Measurements from ENCODE around the gene NT5C2. TPM values are rescaled to one million over a fixed set of nuclear protein-coding genes. Genes with fewer than 3 reads are reported as not detected.

The NT5C2 gene
- total and polyA plus RNA-seq, 2 of the 8 experiments (the other 6 are each of a cell fraction or from before 2014, with no cell fraction given), result 35.2 to 106 TPM

DNA sequence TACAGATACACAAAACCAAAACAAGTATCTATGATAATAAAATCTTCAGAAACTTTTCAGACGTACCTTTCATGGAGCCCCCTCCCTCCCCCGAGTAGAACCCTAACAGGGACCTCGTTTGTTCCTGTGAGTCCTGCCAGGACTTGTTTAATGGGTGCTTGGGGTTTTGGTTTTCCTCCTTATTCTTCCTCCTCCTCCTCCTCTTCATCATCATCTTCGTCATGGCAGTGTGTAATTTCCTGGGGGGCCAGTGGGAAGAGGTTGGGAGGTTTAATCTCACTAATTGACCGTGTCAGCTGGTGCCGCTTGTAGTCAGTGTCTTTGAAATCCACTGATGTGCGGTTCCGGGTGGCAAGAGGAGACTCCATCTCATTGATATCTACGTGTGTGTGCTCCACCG is 103.6 kb downstream of the NT5C2 start:
- no peak overlapping the region for H4K5ac ChIP-seq (ENCODE audit: insufficient read length, low read depth, low read length)
- peaks cover 0 to 4% of the 10 kb centered on the region in 2 experiments for H4K20me1 ChIP-seq (replicated peaks in 1 of 2; ENCODE audit: control insufficient read depth in 1 of 2, insufficient read depth in 2 of 2, low read length in 2 of 2)
- H3K9me3 ChIP-seq (ENCODE audit: insufficient read depth in 2 of 2, low read depth in 1 of 2, low read length in 1 of 2), result no peaks in the 10 kb centered on the region
- ChIA-PET POLR2A (ENCODE audit: partially characterized antibody) (no interaction called here), CTCF (ENCODE audit: partially characterized antibody) (interaction anchor here (4.2 kb wide), 1 partner anchor 155 kb away, joined by 30 read pairs; no protein-coding TSS in a partner anchor)
- no peak overlapping the region for H2BK12ac ChIP-seq (ENCODE audit: low read depth, low read length)
- H4K91ac ChIP-seq (replicated peaks; ENCODE audit: insufficient read length, low read length), result no peak overlapping the region
- no peak overlapping the region for H3K4me3 ChIP-seq (ENCODE audit: extremely low read depth in 1 of 4, insufficient read depth in 2 of 4, low read depth in 3 of 4, low read length in 4 of 4)
- TF ChIP-seq HDAC6 (IDR thresholded peaks at IDR 0.05; ENCODE audit: low read depth, low read length) (no peak), PHF8 (conservative IDR thresholded peaks at IDR 0.05; ENCODE audit: low read depth, low read length) (no peak), SAP30 (IDR thresholded peaks at IDR 0.05; ENCODE audit: insufficient read depth, insufficient replicate concordance, low read length) (no peak), KDM1A (IDR thresholded peaks at IDR 0.05; ENCODE audit: borderline replicate concordance, low read length) (no peak), SUZ12 (IDR thresholded peaks at IDR 0.05; ENCODE audit: low read length) (no peak), TBP (IDR thresholded peaks at IDR 0.05; ENCODE audit: low read depth, low read length) (no peak), CREB1 (IDR thresholded peaks at IDR 0.05) (no peak), TAF1 (IDR thresholded peaks at IDR 0.05; ENCODE audit: low read depth, low read length) (no peak), CEBPB (IDR thresholded peaks at IDR 0.05; ENCODE audit: low read depth, low read length) (no peak)
- TF ChIP-seq, protein P1, sequence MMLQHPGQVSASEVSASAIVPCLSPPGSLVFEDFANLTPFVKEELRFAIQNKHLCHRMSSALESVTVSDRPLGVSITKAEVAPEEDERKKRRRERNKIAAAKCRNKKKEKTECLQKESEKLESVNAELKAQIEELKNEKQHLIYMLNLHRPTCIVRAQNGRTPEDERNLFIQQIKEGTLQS (IDR thresholded peaks at IDR 0.05; ENCODE audit: insufficient read depth, low read depth, low read length), result no peak
- no peak overlapping the region for H3K27ac ChIP-seq (ENCODE audit: low read depth, low read length)
- H3K56ac ChIP-seq (replicated peaks; ENCODE audit: insufficient read length, low read depth, low read length), result no peak overlapping the region
- H2AK5ac ChIP-seq (ENCODE audit: low read depth, low read length), result no peak overlapping the region
- H3K4me2 ChIP-seq (ENCODE audit: insufficient read depth in 1 of 2, low read depth in 2 of 2, low read length in 2 of 2), result no peak overlapping the region
- H3K36me3 ChIP-seq (ENCODE audit: control insufficient read depth in 2 of 4, insufficient read depth in 4 of 4, low read length in 3 of 4), result peaks cover 6 to 74% (median 36%) of the 10 kb centered on the region in 4 experiments
- DNase-seq (ENCODE audit: low read depth in 1 of 2, low spot score in 2 of 2) (no peak), FAIRE-seq (no peak)
- no peak overlapping the region for H2AFZ ChIP-seq (ENCODE audit: low read length)
- H3K18ac ChIP-seq (ENCODE audit: extremely low read depth, low read length), result no peak overlapping the region
- no peak overlapping the region for H3K9ac ChIP-seq (replicated peaks in 1 of 4; ENCODE audit: extremely low read depth in 1 of 4, low read depth in 3 of 4, low read length in 3 of 4)
- H3K4me1 ChIP-seq (replicated peaks in 1 of 4; ENCODE audit: control insufficient read depth in 3 of 4, insufficient read depth in 4 of 4, low read length in 3 of 4), result no peaks in the 10 kb centered on the region
- no peaks in the 10 kb centered on the region for H3K27me3 ChIP-seq (replicated peaks in 1 of 4; ENCODE audit: control insufficient read depth in 3 of 4, extremely low read depth in 1 of 4, insufficient read depth in 3 of 4, low read length in 3 of 4)
- 92% methylated on average over 10 of the region's 10 CpGs; no CpG with 5 or more reads in 1 of the 2 experiments for WGBS, 2 experiments (ENCODE audit: extremely low coverage in 1 of 2, insufficient coverage in 1 of 2, insufficient read length in 1 of 2, insufficient replicate concordance in 2 of 2, low coverage in 1 of 2, low lambda C conversion rate in 2 of 2, missing lambda C conversion rate in 1 of 2)
- H2BK15ac ChIP-seq (ENCODE audit: low read length), result no peak overlapping the region
- no peaks in the 10 kb centered on the region; the same call in 1 of the 2 replicates for H3K79me1 ChIP-seq (ENCODE audit: low read depth, low read length)
- H2BK20ac ChIP-seq (ENCODE audit: low read length), result no peak overlapping the region
- no peak overlapping the region for H4K8ac ChIP-seq (ENCODE audit: extremely low read depth, insufficient read depth, low read length)
- no peak overlapping the region for H3K14ac ChIP-seq (ENCODE audit: insufficient read length)
- no peaks in the 10 kb centered on the region for H3K79me2 ChIP-seq (ENCODE audit: control insufficient read depth in 1 of 2, insufficient read depth in 2 of 2, low read length in 2 of 2)
- no peak overlapping the region for H3K4ac ChIP-seq (replicated peaks; ENCODE audit: insufficient read length, low read depth, low read length)
- H2BK120ac ChIP-seq (replicated peaks; ENCODE audit: low read depth, low read length), result no peak overlapping the region
- H3K23me2 ChIP-seq (ENCODE audit: low read depth, low read length), result no peaks in the 10 kb centered on the region
- no peak overlapping the region for H2BK5ac ChIP-seq (ENCODE audit: low read depth, low read length)
- no peak overlapping the region for H3K23ac ChIP-seq (ENCODE audit: insufficient read length)
